Stomach smooth muscle (tissue), 2 donors: ENCODE results near the gene NOL4L.

Source experiments
- H3K27ac ChIP-seq: one replicate; pipeline ENCODE4 v1.7.0; 2013; ENCODE audit warnings: mild to moderate bottlenecking, low read length, inconsistent platforms
- H3K27me3 ChIP-seq, 2 donors: one replicate each; pipeline ENCODE4 v1.7.0; 2013; ENCODE audit warnings: low read length in 2 of 2; ENCODE audit not compliant: insufficient read depth in 2 of 2, control insufficient read depth in 1 of 2
- H3K36me3 ChIP-seq, 2 donors: one replicate each; pipeline ENCODE4 v1.7.0; 2013; ENCODE audit warnings: low read length in 2 of 2; ENCODE audit not compliant: control insufficient read depth in 2 of 2, insufficient read depth in 2 of 2
- H3K4me1 ChIP-seq: one replicate; pipeline ENCODE4 v1.7.0; 2013; ENCODE audit warnings: low read length; ENCODE audit not compliant: control insufficient read depth, insufficient read depth
- H3K4me3 ChIP-seq, 2 donors: one replicate each; pipeline ENCODE4 v1.7.0; 2013; ENCODE audit warnings: low read length in 2 of 2
- H3K9ac ChIP-seq, 2 donors: one replicate each; pipeline ENCODE4 v1.7.0; 2013; ENCODE audit warnings: low read length in 2 of 2, mild to moderate bottlenecking in 1 of 2
- H3K9me3 ChIP-seq, 2 donors: one replicate each; pipeline ENCODE4 v1.7.0; 2013; ENCODE audit warnings: low read length in 2 of 2; ENCODE audit not compliant: control insufficient read depth in 2 of 2
- donor health status: healthy.
- donor health status: Pancreatic carcinoma.

NOL4L gene

DNA sequence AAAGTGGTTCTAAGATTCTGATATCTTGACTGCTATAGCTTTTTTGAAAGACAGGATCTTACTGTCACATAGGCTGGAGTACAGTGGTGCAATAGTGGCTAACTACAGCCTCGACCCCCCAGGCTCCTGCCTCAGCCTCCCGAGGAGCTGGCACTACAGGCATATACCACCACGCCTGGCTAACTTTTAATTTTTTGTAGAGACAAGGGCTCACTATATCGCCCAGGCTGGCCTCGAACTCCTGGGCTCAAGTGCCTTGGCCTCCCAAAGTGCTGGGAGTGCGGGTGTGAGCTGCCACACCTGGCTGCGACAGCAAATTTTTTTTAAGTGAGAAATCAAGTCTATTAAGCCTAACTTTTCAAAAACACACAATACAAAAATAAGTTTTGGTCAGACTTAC is 106.6 kb downstream of the NOL4L start:
- peaks cover 77% of the 10 kb centered on the region for H3K4me1 ChIP-seq
- no peaks in the 10 kb centered on the region for H3K27me3 ChIP-seq
- H3K4me3 ChIP-seq, result no peak overlapping the region
- no peaks in the 10 kb centered on the region for H3K36me3 ChIP-seq
- no peaks in the 10 kb centered on the region for H3K9me3 ChIP-seq
- no peak overlapping the region for H3K9ac ChIP-seq
- no peak overlapping the region for H3K27ac ChIP-seq

DNA sequence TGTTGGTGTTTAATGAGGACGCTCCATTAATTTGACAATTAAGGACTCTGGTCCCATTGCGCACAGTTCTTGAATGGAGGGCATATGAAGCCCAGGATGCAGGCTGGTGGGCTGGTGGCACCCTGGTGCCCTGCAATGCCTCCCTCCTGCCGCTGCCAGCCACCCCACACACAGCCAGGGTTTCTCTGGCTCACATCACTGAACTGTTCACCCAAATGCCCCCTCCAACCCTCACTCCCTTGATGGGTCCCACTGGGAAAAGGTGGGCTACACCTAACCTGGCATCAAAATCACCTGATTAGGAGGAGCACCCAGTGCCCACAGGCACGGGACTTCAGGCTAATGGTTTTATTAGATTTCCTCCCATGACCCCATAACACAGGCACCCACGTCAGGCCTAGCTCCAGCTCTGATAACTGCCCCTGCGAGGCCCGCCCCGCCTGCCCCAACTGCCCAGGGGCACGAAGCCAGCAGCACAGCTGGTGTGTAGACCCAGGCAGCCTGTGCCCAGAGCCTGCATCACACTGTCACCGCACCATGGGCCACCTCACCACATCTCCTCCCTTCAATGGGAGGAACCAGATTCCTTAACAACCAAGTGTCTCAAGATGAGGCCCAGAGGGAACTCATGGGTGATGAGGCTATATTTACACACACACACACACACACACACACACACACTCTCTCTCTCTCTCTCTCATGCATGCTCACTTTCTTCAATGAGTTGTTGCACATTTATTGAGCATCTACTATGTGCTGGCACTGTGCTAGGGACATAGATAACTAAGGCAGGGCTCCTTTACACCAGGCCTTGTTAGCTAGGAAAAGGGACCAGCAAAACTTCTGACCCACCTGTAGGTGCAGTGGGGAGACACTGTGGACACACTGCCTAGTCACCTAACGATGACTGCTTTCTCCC is 107.3 kb downstream of the NOL4L start:
- Histone ChIP-seq H3K4me1 (peaks cover 84% of the 10 kb centered on the region), H3K4me3 (no peak overlapping the region), H3K27ac (peak overlapping the region; percentile 88), H3K9me3 (no peaks in the 10 kb centered on the region), H3K27me3 (no peaks in the 10 kb centered on the region), H3K36me3 (no peaks in the 10 kb centered on the region), H3K9ac (no peak overlapping the region)

DNA sequence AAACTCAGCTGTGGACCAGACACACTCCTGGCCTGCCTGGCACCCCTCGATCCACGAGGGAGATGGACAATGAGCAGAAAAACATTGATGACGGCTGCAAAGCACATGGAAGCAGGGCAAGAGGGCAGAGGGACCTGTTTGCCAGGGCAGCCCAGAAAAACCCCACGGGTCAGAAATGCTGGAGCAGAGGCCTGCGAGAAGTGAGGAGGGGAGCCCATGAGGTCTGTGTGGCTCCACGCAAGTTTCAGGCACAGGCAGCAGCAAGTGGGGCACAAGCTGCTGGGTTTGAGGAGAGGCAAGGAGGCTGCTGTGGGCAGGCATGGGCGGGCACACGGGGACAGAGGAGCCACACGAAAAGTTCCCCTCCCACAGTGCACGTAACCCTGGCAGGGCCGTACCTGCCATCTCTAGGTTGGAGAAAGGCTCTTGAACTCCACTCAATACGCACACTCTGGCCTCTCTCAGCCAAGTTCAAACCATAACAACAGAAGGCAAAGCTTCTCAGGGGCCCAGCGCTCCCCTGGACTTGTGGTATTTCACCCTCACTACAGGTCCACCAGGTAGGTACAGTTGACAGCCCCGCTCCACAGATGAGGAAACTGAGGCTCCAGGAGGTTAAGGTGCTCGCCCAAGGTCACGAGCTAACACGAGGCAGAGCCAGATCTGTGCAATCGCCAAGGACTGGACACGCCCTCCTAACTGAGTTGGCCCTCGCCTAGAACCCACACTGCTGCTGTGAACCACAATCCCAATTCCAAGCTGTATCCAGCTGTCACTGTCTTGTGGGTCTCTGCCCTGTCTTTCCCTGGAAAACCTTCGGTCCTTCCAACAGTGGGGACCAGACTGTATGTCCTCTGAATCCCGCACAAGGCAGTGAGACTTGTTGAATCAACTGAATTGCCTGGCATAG is 108.2 kb downstream of the NOL4L start:
- H3K4me3 ChIP-seq, result peak overlapping the region in 1 of 2 donors; percentile 49
- no peaks in the 10 kb centered on the region for H3K27me3 ChIP-seq
- H3K9ac ChIP-seq, result peak overlapping the region in 1 of 2 donors; percentile 5
- peaks cover 82% of the 10 kb centered on the region for H3K4me1 ChIP-seq
- H3K9me3 ChIP-seq, result no peaks in the 10 kb centered on the region
- H3K27ac ChIP-seq, result peak overlapping the region; percentile 88
- H3K36me3 ChIP-seq, result no peaks in the 10 kb centered on the region

DNA sequence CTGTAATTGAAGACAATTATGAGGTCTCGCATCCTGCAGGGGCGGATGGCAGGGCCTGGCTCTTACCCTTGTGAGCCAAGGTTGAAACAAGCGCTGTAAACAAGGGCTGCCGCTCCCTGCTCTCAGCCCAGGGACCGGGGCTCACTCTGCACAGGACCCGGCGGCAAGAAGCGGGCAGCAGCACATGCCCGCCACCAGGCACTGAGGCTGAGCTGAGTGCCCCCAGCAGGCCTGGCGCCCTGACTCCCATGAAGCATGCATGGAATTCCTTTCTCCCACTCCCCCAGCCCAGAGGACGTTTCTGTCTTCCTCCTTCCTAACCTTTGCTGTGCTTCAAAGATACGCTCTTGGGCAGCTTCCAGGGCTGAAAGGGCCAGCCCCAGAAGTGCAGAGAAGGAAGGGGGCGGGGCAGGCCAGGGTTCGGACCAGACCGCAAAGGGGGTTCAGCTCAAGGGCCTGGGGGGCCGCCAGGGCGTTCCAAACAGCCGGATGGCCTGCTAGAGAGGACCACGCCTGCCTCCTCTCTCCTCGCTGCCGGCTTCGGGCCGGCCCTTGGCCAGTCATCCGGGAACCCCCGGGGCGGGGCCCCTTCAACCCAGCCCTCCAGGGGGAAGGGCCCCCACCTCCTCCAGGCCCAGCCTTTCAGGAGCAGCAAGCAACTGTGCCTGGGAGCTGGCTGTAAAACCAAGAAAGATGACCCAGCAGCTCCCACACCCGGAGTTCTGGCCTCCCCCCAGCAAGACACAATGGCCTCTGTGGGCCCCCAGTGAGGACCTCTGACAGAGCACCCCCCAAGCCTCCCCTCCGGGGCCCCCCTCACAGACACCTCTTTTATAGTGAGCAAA is 109.9 kb downstream of the NOL4L start:
- H3K36me3 ChIP-seq, result peaks cover 0 to 2% of the 10 kb centered on the region in 2 donors
- peak overlapping the region; percentile 52 to 79 for H3K4me3 ChIP-seq
- H3K27ac ChIP-seq, result peak overlapping the region; percentile 88
- no peaks in the 10 kb centered on the region for H3K9me3 ChIP-seq
- peaks cover 77% of the 10 kb centered on the region for H3K4me1 ChIP-seq
- peak overlapping the region; percentile 64 to 66 for H3K9ac ChIP-seq
- H3K27me3 ChIP-seq, result no peaks in the 10 kb centered on the region

DNA sequence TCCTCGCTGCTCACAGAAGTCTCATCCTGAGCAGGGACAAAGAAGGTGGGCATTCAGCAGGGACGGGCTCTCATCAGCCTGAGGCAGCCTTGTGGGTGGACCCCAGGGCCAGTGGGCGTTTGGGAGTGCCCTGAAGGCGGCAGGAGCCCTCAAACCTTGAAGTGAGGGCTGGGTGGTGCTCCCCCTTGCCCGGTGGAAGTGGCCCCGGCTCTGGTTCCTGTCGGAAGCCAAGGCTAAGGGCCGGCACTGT is 110.5 kb downstream of the NOL4L start:
- H3K9me3 ChIP-seq, result no peaks in the 10 kb centered on the region
- H3K27ac ChIP-seq, result peak overlapping the region; percentile 88
- H3K9ac ChIP-seq, result peak overlapping the region; percentile 58 to 66
- peak overlapping the region; percentile 44 to 79 for H3K4me3 ChIP-seq
- peaks cover 77% of the 10 kb centered on the region for H3K4me1 ChIP-seq
- H3K36me3 ChIP-seq, result peaks cover 0 to 2% of the 10 kb centered on the region in 2 donors
- H3K27me3 ChIP-seq, result no peaks in the 10 kb centered on the region

DNA sequence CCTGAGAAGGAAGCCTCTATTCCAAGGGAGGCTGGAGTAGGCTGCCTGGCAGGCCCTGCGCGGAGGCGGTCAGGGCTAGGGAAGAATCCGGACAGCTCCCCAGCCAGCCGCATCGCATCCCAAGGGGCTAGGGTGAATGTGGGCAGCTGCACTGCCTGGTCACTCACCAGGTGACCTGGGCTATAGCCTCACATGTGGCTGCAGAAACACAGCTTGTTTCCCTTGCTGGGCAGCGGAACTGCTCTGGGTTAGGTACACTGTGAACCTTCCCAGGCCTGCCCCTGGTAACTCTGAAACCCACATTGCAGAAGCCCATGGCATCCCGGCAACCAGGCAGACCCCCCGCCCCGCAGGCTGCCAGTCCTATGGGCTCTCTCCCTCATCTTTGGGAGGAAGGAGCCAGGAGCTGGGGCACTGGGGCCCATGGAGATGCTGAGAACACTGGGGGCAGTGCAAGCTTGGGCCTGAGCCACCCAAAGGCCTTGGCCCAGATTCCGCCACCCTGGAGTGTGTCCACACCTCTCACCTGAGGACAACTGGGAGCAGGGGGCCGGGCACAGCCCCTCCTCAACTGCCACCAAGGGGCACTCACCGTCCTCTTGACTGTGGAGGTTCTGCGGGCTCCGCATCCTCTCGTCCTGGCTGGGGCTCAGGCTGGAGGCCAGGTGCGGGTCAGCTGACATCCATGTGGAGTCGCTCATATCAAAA is 111.0 kb downstream of the NOL4L start:
- Histone ChIP-seq H3K4me3 (peak overlapping the region; percentile 44 to 79), H3K36me3 (peaks cover 0 to 2% of the 10 kb centered on the region in 2 donors), H3K27ac (peak overlapping the region; percentile 88), H3K9me3 (no peaks in the 10 kb centered on the region), H3K4me1 (peaks cover 77% of the 10 kb centered on the region), H3K27me3 (no peaks in the 10 kb centered on the region), H3K9ac (peak overlapping the region; percentile 58 to 66)

DNA sequence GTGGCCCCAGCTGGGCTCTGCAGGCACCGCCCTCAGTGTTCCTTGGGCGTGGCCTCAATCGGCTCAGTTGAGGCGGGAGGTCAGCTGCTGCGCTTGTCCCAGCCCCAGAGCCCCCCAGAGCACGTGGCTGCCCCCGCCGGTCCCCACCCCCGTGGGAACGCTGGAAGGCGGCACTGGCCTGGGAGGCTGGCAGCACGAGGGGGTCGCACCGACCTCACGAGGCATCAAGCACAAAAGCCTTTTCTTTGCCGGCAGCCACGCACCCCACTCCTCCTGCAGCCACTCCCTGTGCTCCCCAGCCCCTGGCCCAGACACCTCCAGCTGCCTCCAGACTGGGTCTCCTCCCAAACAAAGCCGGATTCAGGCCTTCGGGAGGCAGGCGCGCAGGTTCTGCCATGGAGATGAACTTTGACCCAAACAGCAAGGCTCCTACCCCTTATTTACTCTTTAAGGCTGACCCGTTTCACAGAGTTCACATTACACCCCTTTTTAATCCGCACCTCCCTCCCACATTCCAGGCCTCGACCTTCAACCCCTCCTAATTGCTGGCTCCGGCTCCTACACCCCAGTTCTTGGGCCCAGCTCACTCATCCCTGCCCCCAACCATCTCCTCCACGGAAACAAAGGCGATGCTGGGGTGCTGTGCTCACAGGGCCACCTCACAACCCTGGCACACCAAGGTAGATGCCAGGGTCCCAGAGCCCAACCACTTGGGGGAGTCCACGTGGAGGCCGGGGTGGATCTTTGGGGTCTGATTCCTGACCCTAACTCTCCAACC is 111.7 kb downstream of the NOL4L start:
- Histone ChIP-seq H3K9me3 (no peaks in the 10 kb centered on the region), H3K9ac (peak overlapping the region; percentile 36 to 66), H3K4me3 (peak overlapping the region in 1 of 2 donors; percentile 79), H3K4me1 (peaks cover 75% of the 10 kb centered on the region), H3K27ac (peak overlapping the region; percentile 37), H3K27me3 (no peaks in the 10 kb centered on the region), H3K36me3 (peaks cover 0 to 2% of the 10 kb centered on the region in 2 donors)

DNA sequence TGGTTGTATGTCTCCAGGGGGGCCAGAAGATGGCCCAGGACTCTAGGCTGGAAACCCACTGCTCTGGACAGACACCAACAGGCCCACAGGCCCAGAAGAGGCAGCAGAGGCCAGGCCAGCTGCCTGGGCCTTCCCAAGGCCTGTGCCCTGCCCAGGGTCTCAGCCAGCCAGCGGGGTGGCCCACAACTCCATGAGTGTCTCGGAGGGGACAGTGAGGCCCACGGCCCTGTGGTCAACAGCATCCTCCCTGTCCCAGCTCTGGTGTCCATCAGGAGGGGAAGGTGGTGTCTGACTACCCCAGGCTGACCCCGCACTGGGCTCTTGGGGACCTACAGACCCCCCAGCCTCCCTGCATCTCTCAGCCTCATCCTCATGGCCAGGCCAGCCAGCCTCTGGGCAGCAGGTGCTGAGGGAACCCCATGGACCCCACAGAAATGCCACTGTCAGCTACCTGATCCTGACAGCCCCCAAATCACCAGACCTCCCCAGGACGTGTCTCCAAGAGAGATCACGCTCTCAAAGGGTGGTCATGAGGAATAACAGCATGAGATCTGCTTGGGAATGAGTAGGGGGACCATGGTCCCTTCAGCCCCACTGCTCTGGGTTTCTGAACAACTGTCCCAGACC is 112.4 kb downstream of the NOL4L start:
- Histone ChIP-seq H3K36me3 (peaks cover 0 to 2% of the 10 kb centered on the region in 2 donors), H3K9me3 (no peaks in the 10 kb centered on the region), H3K4me1 (peaks cover 78% of the 10 kb centered on the region), H3K9ac (no peak overlapping the region), H3K27me3 (no peaks in the 10 kb centered on the region), H3K4me3 (no peak overlapping the region), H3K27ac (peak overlapping the region; percentile 37)

DNA sequence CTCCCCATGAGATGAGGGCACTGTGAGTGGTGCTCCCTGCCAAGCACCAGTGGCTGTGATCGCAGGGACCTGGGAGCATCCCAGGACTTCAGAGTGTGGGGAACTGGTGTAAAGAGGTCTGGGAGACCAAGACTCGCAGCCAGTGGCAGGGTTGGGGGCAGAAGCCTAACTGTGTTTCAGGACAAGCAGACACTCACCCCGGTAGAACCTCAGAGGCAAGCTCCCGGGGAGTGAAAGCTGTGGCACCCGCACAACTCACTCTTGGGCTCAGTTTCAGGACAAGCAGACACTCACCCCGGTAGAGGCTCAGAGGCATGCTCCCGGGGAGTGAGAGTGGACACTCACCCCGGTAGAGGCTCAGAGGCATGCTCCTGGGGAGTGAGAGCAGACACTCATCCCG is 114.2 kb downstream of the NOL4L start:
- Histone ChIP-seq H3K9ac (no peak overlapping the region), H3K27ac (peak overlapping the region; percentile 49), H3K27me3 (no peaks in the 10 kb centered on the region), H3K36me3 (peaks cover 0 to 2% of the 10 kb centered on the region in 2 donors), H3K4me1 (peaks cover 78% of the 10 kb centered on the region), H3K9me3 (no peaks in the 10 kb centered on the region), H3K4me3 (no peak overlapping the region)
